Fibroblast of skin of right quadriceps (primary cell): ENCODE measurements around the gene CISD1.
"Not testable (repeated sequence)": the region's sequence is repeated elsewhere in the genome, so short reads cannot be mapped to it uniquely, and the experiment has no call there.

Source experiments
- DNase-seq: peaks from one replicate; pipeline ENCODE4 v3.0.0-alpha.2; 2013

The CISD1 gene

GRCh38 chr10:58268946-58269781 is at the start of gene CISD1:
TSS of gene CISD1 (plus strand) at chr10:58269162. CDS start at chr10:58269274, 112 bp downstream.
- DNase-seq: peak; percentile 99

- DNase-seq: no peak
These were observed 49.1 kb upstream of the CISD1 start for GRCh38 chr10:58219875-58220274.

GRCh38 chr10:58220769-58221451 is 48.1 kb upstream of the CISD1 start:
- DNase-seq: peak; percentile 79

GRCh38 chr10:58225654-58226053 is 43.3 kb upstream of the CISD1 start:
- no peak for DNase-seq

- DNase-seq: not testable (repeated sequence)
These were observed 39.1 kb upstream of the CISD1 start for GRCh38 chr10:58229856-58230255.

GRCh38 chr10:58237014-58237834 is 31.7 kb upstream of the CISD1 start:
- DNase-seq: peak; percentile 90

GRCh38 chr10:58239561-58240169 is 29.3 kb upstream of the CISD1 start:
- DNase-seq: peak; percentile 28

GRCh38 chr10:58240531-58240930 is 28.4 kb upstream of the CISD1 start:
- DNase-seq: peak; percentile 39

- peak; percentile 41 for DNase-seq
These were observed 27.6 kb upstream of the CISD1 start for GRCh38 chr10:58241346-58241745.

- no peak for DNase-seq
These were observed 25.7 kb upstream of the CISD1 start for GRCh38 chr10:58243269-58243668.

- DNase-seq: not testable (repeated sequence)
These were observed 25.2 kb upstream of the CISD1 start for GRCh38 chr10:58243801-58244200.

- not testable (repeated sequence) for DNase-seq
These were observed 24.7 kb upstream of the CISD1 start for GRCh38 chr10:58244242-58244641.

- DNase-seq: not testable (repeated sequence)
These were observed 24.3 kb upstream of the CISD1 start for GRCh38 chr10:58244666-58245065.

- no peak for DNase-seq
These were observed 15.8 kb upstream of the CISD1 start for GRCh38 chr10:58253184-58253583.

GRCh38 chr10:58254644-58255043 is 14.3 kb upstream of the CISD1 start:
- DNase-seq: no peak

GRCh38 chr10:58256013-58256780 is 12.8 kb upstream of the CISD1 start:
- DNase-seq: not testable (repeated sequence)

- no peak for DNase-seq
These were observed 9.8 kb upstream of the CISD1 start for GRCh38 chr10:58258977-58259692.

- DNase-seq: no peak
These were observed 8.6 kb upstream of the CISD1 start for GRCh38 chr10:58260334-58260733.

GRCh38 chr10:58262766-58263165 is 6.2 kb upstream of the CISD1 start:
- no peak for DNase-seq

- DNase-seq: no peak
These were observed 4.2 kb upstream of the CISD1 start for GRCh38 chr10:58264780-58265179.

GRCh38 chr10:58265249-58265648 is 3.7 kb upstream of the CISD1 start:
- DNase-seq: no peak
